GM18870 (cell line): ENCODE data around the gene SLC25A47.

Experiments used
- ATAC-seq: cut with Tn5 transposase; IDR thresholded peaks from one replicate; pipeline ENCODE4 v1.9.1; 2021; ENCODE audit warnings: moderate library complexity; ENCODE audit not compliant: unreplicated experiment

SLC25A47 gene

GRCh38 chr14:100322138-100322957 is 791 bp upstream of the SLC25A47 start:
- no peak for ATAC-seq

- no peak for ATAC-seq
Observed at GRCh38 chr14:100323942-100324307, 786 bp downstream of the SLC25A47 start.

- no peak for ATAC-seq
Observed at GRCh38 chr14:100325231-100325632, 2.1 kb downstream of the SLC25A47 start.

- ATAC-seq = no peak
Observed at GRCh38 chr14:100325958-100326357, 2.8 kb downstream of the SLC25A47 start.

GRCh38 chr14:100327128-100327527 is 4.0 kb downstream of the SLC25A47 start:
- ATAC-seq = no peak

GRCh38 chr14:100328495-100329163 is 5.5 kb downstream of the SLC25A47 start:
- ATAC-seq = no peak

DNA sequence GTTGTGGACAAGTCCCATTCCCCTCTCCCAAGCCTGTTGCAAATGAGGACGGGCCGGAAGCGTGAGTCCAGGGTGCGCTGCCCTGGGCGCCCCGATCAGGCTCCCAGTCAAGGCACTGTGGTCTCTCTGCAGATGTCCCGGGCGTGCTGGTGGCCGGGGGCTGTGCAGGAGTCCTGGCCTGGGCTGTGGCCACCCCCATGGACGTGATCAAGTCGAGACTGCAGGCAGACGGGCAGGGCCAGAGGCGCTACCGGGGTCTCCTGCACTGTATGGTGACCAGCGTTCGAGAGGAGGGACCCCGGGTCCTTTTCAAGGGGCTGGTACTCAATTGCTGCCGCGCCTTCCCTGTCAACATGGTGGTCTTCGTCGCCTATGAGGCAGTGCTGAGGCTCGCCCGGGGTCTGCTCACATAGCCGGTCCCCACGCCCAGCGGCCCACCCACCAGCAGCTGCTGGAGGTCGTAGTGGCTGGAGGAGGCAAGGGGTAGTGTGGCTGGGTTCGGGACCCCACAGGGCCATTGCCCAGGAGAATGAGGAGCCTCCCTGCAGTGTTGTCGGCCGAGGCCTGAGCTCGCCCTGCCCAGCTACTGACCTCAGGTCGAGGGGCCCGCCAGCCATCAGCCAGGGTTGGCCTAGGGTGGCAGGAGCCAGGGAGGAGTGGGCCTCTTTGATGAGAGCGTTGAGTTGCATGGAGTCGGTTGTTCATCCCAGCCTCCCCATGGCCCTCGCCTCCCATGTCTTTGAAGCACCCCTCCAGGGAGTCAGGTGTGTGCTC is 6.3 kb downstream of the SLC25A47 start:
- ATAC-seq = no peak

DNA sequence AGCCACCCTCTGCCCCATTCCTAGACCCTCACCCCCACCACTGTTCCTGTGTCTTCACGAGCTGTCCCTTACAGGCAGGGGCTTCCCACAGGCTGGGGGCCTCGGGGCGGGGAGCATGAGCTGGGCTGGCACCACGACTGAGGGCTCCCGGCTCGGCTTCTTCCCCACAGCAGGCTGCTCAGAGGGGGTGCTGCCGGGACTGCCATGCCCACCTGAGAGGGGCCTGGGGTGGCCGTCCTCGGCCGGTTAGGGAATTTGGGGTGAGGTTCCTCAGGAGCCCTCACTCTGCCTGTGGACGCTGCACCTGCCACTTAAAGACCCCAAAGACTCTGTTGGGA is 6.8 kb downstream of the SLC25A47 start:
- ATAC-seq = no peak

DNA sequence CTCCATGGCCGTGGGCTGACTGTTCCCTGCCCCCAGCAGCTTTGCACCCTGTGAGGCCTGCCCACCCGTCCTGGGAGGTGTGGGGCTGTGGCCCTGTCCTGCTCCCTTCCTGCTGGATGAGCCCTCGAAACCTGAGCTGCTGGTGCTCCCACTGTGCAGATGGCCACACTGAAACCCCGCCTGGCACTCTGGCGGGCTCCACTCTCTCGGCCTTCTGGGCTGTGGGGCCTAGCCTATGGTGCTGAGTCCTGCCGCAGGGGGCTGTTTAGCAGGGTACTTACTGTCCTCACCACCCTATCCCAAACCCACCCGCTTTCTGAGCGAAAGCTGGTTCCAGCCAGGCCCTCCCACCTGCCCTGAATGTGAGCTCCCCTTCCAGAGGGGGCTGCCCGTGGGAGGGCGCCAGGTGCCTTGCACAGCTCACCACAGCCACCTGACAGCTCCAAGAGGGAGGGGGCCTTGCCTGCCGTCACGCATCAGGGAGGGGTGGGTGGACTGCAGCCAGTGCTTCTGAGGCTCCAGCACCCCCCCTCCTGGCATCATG is 7.3 kb downstream of the SLC25A47 start:
- ATAC-seq = no peak

GRCh38 chr14:100332071-100332639 is 9.0 kb downstream of the SLC25A47 start:
- ATAC-seq = no peak

DNA sequence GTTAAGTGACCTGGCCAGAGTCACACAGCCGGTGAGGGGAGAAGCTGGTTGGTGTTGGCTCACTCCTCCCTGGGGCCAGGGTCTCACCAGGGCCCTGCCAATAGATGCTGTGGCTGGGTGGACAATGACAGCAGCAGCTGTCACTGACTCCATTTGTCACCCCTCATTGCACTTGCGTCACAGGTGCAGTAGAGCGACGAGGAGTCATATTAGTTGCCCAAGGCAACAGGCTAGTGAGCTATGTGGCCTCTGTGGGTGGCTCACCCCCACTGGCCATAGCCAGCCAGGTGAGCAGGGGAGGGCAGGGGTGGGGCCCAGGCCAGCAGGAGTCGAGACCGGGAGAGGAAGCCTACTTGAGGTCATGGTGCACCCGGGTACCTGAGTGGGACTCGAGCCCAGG is 9.7 kb downstream of the SLC25A47 start:
- ATAC-seq = no peak

DNA sequence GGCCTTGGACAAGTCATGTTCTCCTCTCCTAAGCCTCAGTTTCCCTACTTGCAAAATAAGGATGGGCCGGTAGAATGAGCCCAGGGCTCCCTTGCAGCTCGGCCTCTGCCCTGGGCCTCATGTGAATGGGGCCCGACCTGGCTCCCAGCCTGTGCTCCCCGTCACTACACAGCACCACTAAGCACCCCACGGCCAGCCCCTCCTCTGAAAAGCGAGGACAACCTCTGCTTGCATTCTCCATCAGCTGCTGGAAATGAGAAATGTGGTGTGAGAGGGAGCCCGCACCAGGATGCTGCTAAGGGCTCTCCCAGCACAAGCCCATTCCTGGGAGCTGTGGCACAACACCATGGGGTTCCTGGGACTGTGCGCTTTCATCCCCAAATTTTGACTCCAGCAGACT is 10.2 kb downstream of the SLC25A47 start:
- no peak for ATAC-seq

DNA sequence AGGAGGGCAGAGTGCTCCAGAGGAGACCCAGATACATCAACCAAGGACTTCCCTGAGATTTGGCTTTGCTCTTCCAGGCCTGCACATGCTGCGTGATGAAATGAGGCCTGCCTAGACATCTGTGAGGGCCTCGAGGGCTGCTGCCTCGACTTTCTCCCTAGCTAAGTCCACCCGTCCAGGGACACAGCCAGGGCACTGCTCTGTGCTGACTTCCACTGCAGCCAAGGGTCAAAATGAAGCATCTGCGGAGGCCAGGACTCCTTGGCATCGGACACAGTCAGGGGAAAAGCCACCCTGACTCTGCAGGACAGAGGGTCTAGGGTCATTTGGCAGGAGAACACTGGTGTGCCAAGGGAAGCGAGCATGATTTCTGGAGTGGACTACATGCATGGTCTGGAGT is 10.7 kb downstream of the SLC25A47 start:
- no peak for ATAC-seq

- ATAC-seq = no peak
Observed at GRCh38 chr14:100334904-100335303, 11.8 kb downstream of the SLC25A47 start.

DNA sequence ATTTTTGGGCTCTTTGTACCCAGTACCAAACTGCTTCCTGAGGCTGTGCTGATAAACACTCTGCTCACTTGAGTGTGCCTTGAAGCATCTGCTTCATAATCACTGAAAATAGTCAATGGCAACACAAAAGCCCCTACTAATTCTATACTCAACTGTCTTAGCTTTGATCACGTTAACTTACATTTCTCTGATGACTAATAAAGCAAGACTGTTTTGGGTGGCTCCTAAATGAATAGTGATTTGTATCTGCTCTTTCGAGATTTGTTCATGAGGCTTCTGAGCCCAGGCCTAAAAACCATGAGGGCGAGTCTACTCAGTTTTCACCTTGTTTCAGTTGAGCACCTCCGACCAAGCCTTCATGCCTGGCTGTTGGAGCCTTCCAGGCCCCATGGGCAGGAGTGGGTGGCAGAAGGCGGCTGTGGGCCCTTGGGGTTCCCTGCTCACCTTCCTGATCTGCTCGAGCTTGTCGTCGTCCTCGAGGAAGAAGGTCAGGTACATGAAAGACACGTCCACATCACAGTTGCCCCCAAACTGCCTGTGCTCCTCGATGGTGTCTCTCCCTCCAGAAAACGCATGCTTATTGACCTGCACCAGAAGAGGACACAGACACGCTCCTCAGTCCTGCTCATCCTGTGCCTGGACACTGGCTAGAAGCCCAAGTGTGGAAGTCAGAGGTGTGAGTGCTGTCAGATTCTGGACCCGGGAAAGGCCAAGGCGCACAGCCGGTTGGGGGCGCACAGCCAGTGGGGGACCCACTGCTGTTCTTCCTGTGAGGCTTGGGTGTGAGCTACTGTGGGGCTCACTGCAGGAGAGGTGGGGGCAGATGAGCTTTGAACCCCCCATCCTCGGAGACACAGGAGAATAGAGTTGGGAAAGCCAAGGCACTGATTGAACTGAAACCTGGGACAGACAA is 13.7 kb downstream of the SLC25A47 start:
- ATAC-seq = no peak

DNA sequence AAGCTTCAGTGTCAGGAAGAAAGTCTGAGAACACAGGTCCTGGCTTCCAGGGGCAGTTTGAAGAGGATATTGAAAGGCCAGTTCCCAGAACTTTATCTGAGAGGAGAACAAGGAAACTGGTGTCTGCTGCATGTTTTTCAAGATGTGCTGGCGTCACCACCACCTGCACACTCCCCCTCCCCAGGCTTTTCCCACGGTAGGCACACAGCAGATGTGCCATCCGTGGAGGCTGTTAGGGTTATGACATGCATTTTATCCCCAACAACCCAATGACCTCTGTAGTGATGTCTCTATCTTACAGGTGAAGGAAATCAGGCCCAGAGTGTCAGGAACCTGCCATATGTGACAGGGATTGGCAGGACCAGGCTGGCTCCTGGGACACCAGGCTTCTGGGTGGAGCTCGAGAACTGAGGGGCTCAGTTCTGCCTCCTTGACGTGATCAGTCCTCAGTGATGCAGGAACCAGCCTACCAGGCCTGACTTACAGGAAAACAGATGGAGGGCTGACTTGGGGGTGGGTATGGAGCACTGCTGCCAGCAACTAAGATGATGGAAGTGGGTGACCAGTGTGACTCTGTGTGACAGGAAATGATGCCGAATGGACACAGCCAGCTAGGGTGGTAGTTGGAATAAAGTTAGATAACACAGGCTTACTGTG is 16.8 kb downstream of the SLC25A47 start:
- no peak for ATAC-seq

- no peak for ATAC-seq
Observed at GRCh38 chr14:100340423-100340813, 17.3 kb downstream of the SLC25A47 start.

- ATAC-seq = no peak
Observed at GRCh38 chr14:100341301-100342031, 18.3 kb downstream of the SLC25A47 start.

DNA sequence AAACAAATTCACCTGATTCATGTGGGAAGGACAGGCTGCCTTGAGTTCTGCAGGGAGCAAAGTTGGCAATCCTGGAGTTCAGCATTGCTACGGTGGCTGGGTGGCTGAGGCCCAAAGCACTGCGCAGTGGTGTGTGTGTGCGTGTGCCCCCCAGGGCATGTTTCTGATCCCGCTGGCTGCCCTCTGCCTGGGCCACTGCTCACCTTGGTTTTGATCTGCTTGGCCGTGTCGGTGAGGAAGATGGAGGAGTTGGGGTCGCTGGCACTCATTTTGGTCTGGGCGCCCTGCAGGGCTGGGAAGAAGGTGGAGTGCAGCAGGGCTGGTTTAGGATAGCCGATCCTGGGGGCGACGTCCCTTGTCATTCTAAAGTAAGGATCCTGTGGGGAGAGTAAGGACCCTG is 19.1 kb downstream of the SLC25A47 start:
- no peak for ATAC-seq
